Kidney epithelial cell (primary cell): ENCODE measurements around the gene MIX23. TPM values are rescaled to one million over a fixed set of nuclear protein-coding genes. Genes with fewer than 3 reads are reported as not detected.

Source experiments
- DNase-seq: peaks from one replicate; pipeline ENCODE4 v3.0.0-alpha.2; 2010; ENCODE audit warnings: low read depth
- H3K27me3 ChIP-seq: 2 replicates; pipeline ENCODE4 v1.6.0; 2011; ENCODE audit warnings: low read length; ENCODE audit not compliant: control insufficient read depth, insufficient read depth
- H3K36me3 ChIP-seq: 2 replicates; pipeline ENCODE4 v1.5.1; 2011; ENCODE audit warnings: low read length; ENCODE audit not compliant: control insufficient read depth, insufficient read depth
- H3K4me3 ChIP-seq: 2 replicates; pipeline ENCODE4 v1.5.1; 2011; ENCODE audit warnings: low read depth, mild to moderate bottlenecking, control low read depth, low read length
- CTCF ChIP-seq: IDR thresholded peaks from 2 replicates; pipeline ENCODE4 v1.5.1; 2011; ENCODE audit warnings: mild to moderate bottlenecking, moderate library complexity, low read length, control low read depth, inconsistent platforms; ENCODE audit not compliant: insufficient read depth, poor library complexity, severe bottlenecking
- total RNA-seq: library from RNA; depleted of rRNA; stranded (reverse); fragments of >200 nt; gene quantifications from 2 replicates; pipeline ENCODE4 v1.2.3, GENCODE V29; 2015

The MIX23 gene
- total RNA-seq, 1 donor from 2014 or later = 24.8 TPM

DNA sequence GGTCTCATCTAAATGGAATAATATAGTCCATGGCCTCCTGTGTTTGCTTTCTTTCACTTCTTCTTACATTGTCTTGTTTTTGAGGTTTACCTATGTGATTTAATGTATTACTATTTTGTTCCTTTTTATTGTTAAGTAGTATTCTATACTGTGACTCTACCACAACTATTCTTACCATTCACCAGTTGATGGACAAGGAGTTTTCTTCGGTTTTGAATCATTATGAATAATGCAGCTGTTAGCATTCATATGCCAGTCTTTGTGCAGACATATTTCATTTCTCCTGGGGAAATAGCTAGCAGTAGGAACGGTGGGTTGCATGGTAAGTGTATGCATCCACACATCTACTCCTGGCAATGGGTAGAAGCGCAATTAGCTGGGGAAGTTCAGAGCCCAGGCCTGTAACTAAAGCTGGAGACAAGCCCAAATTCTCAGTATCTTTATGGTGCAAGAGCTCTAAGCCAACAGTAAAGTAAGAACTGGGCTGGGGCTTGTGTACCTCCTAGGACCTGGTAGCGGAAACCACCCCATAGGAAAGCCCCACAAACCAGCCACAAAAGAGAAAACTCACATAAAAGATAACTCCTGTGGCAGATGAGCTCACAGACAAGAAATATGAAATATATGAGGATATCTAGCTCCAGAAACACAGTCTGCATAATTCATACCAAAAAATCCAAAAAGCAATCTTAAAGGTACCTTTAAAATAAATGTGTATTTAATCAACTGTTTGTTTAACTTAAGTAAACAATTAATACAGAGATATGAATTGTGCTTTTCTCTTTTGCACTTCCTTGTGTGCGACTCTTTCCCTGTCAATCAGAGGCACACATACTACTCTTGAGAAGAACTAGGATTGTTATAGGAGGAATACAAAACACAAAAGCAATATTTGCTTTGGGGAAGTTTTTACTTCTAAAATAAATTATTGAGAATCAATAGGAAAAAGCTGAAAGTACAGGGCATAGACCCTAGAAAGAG is 60.6 kb downstream of the MIX23 start:
- no peak overlapping the region for H3K4me3 ChIP-seq
- H3K27me3 ChIP-seq = no peaks in the 10 kb centered on the region
- TF ChIP-seq CTCF = no peak
- DNase-seq = no peak
- H3K36me3 ChIP-seq = no peaks in the 10 kb centered on the region

DNA sequence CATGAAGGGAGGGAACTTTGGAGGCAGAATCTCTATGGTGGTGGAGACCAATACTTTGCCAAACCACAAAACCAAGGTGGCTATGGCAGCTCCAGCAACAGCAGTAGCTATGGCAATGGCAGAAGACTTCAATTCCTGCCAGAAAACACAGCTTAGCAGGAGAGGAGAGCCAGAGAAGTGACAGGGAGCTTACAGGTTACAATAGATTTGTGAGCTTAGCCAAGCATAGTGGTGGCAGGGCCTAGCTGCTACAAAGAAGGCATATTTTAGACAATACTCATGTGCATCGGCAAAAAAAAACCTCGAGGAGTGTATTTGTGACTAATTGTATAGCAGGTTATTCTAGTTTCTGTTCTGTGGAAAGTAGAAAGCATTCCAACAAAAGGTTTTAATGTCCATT is 64.4 kb downstream of the MIX23 start:
- no peak for DNase-seq
- Histone ChIP-seq H3K4me3 (no peak overlapping the region), H3K36me3 (no peaks in the 10 kb centered on the region), H3K27me3 (no peaks in the 10 kb centered on the region)
- TF ChIP-seq CTCF = no peak

- Histone ChIP-seq H3K27me3 (no peaks in the 10 kb centered on the region), H3K4me3 (no peak overlapping the region), H3K36me3 (no peaks in the 10 kb centered on the region)
- DNase-seq = no peak
- no peak for TF ChIP-seq CTCF
Measured at GRCh38 chr3:122316368-122316767, 66.7 kb downstream of the MIX23 start.

- Histone ChIP-seq H3K36me3 (no peaks in the 10 kb centered on the region), H3K27me3 (no peaks in the 10 kb centered on the region), H3K4me3 (no peak overlapping the region)
- no peak for TF ChIP-seq CTCF
- DNase-seq = no peak
Measured at GRCh38 chr3:122315619-122316018, 67.4 kb downstream of the MIX23 start.

GRCh38 chr3:122314228-122314876 is 68.7 kb downstream of the MIX23 start:
- DNase-seq = no peak
- no peak for TF ChIP-seq CTCF
- Histone ChIP-seq H3K4me3 (no peak overlapping the region), H3K36me3 (no peaks in the 10 kb centered on the region), H3K27me3 (no peaks in the 10 kb centered on the region)

- Histone ChIP-seq H3K4me3 (no peak overlapping the region), H3K36me3 (no peaks in the 10 kb centered on the region), H3K27me3 (no peaks in the 10 kb centered on the region)
- TF ChIP-seq CTCF = no peak
- no peak for DNase-seq
Measured at GRCh38 chr3:122313281-122313680, 69.8 kb downstream of the MIX23 start.
